Stomach smooth muscle (tissue), 2 donors: ENCODE data around the gene CYB5D1.

ENCODE experiments used
- H3K27ac ChIP-seq: one replicate; pipeline ENCODE4 v1.7.0; 2013; ENCODE audit warnings: mild to moderate bottlenecking, low read length, inconsistent platforms
- H3K27me3 ChIP-seq, 2 donors: one replicate each; pipeline ENCODE4 v1.7.0; 2013; ENCODE audit warnings: low read length in 2 of 2; ENCODE audit not compliant: insufficient read depth in 2 of 2, control insufficient read depth in 1 of 2
- H3K36me3 ChIP-seq, 2 donors: one replicate each; pipeline ENCODE4 v1.7.0; 2013; ENCODE audit warnings: low read length in 2 of 2; ENCODE audit not compliant: control insufficient read depth in 2 of 2, insufficient read depth in 2 of 2
- H3K4me1 ChIP-seq: one replicate; pipeline ENCODE4 v1.7.0; 2013; ENCODE audit warnings: low read length; ENCODE audit not compliant: control insufficient read depth, insufficient read depth
- H3K4me3 ChIP-seq, 2 donors: one replicate each; pipeline ENCODE4 v1.7.0; 2013; ENCODE audit warnings: low read length in 2 of 2
- H3K9ac ChIP-seq, 2 donors: one replicate each; pipeline ENCODE4 v1.7.0; 2013; ENCODE audit warnings: low read length in 2 of 2, mild to moderate bottlenecking in 1 of 2
- H3K9me3 ChIP-seq, 2 donors: one replicate each; pipeline ENCODE4 v1.7.0; 2013; ENCODE audit warnings: low read length in 2 of 2; ENCODE audit not compliant: control insufficient read depth in 2 of 2
- donor health status: healthy.
- donor health status: Pancreatic carcinoma.

The CYB5D1 gene

GRCh38 chr17:7853691-7854038, 4.1 kb upstream of the CYB5D1 start:
- H3K4me3 ChIP-seq = no peak overlapping the region
- no peak overlapping the region for H3K9ac ChIP-seq
- peaks cover 44% of the 10 kb centered on the region for H3K4me1 ChIP-seq
- no peaks in the 10 kb centered on the region for H3K27me3 ChIP-seq
- H3K9me3 ChIP-seq = no peaks in the 10 kb centered on the region
- H3K36me3 ChIP-seq = peaks cover 27 to 37% of the 10 kb centered on the region in 2 donors
- H3K27ac ChIP-seq = no peak overlapping the region

- H3K4me1 ChIP-seq = peaks cover 49% of the 10 kb centered on the region
- no peaks in the 10 kb centered on the region for H3K27me3 ChIP-seq
- H3K27ac ChIP-seq = no peak overlapping the region
- H3K9me3 ChIP-seq = no peaks in the 10 kb centered on the region
- no peak overlapping the region for H3K9ac ChIP-seq
- H3K36me3 ChIP-seq = peaks cover 25 to 35% of the 10 kb centered on the region in 2 donors
- peak overlapping the region in 1 of 2 donors; percentile 8 for H3K4me3 ChIP-seq
Observed at GRCh38 chr17:7854078-7854777, 3.6 kb upstream of the CYB5D1 start.

GRCh38 chr17:7854851-7855659, 2.7 kb upstream of the CYB5D1 start, which contains the start of gene TMEM88:
TSS of gene TMEM88 (plus strand) at chr17:7855066. CDS start at chr17:7855075, 9 bp downstream.
- H3K27me3 ChIP-seq = no peaks in the 10 kb centered on the region
- peak within 1 kb of the TSS in 1 of 2 donors; percentile 97 for H3K4me3 ChIP-seq
- H3K4me1 ChIP-seq = peaks cover 49% of the 10 kb centered on the region
- H3K9ac ChIP-seq = peak within 1 kb of the TSS in 1 of 2 donors; percentile 42
- H3K9me3 ChIP-seq = no peaks in the 10 kb centered on the region
- H3K27ac ChIP-seq = peak within 1 kb of the TSS; percentile 89
- H3K36me3 ChIP-seq = peaks cover 17 to 33% of the 10 kb centered on the region in 2 donors

DNA sequence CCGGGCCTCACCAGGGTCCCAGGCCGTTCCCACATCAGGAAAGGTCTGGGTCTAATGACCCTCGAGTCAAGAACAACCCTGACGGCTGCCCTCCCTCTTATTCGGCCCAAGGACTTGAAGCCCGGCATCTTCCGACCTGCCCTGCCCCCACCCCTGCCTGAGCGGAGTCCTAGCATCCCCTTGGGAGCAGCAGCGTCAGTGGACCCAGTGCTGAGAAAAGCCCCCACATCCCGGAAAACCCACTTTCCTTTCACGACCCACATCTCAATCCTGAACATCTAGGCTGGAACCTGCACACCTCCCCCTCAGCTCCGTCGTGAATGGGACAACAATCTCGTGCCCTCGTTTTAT, 2.2 kb upstream of the CYB5D1 start:
- peaks cover 17 to 27% of the 10 kb centered on the region in 2 donors for H3K36me3 ChIP-seq
- H3K9me3 ChIP-seq = no peaks in the 10 kb centered on the region
- H3K4me1 ChIP-seq = peaks cover 49% of the 10 kb centered on the region
- H3K27ac ChIP-seq = peak overlapping the region; percentile 89
- H3K27me3 ChIP-seq = no peaks in the 10 kb centered on the region
- peak overlapping the region in 1 of 2 donors; percentile 97 for H3K4me3 ChIP-seq
- no peak overlapping the region for H3K9ac ChIP-seq

DNA sequence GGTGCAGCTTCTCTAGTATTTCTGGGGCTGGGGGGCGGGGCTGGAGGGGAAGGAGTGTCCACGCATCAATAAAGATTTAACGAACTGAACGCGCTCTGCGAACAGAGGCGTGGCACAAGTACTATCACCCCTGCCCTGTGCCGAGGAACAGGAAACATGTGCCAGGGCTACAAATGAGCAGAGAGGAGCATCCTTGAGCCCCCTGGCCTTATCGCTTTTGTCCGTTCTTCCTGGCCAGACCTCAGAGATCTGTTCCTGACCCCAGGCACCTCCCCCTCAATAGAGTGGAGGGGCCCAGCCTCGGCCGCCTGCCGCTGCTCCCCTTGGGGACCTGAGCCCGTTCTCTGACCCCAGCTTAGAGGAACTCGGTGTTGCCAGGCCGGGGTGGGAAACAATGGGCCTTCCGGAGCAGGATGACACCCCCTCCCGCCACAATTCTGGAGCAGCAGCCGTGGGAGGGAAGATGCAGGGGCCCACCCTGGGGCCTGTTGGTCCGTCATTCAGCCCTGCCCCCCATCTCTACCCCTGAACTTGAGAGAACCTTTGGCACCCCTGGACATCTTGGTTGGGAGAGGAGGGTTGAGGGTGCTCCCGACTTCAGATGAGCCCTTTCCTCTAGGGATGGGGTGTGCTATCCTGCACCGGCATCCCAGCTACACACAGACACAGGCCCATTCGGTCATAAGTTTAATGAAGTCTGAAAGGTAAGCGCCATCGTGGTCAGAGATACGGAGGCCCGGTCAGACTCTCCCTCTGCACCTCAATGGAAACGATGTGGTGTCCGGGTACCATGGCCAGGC, 1.6 kb upstream of the CYB5D1 start:
- no peaks in the 10 kb centered on the region for H3K27me3 ChIP-seq
- peak overlapping the region; percentile 77 to 97 for H3K4me3 ChIP-seq
- H3K4me1 ChIP-seq = peaks cover 46% of the 10 kb centered on the region
- peak overlapping the region; percentile 89 for H3K27ac ChIP-seq
- H3K9me3 ChIP-seq = no peaks in the 10 kb centered on the region
- peaks cover 13 to 21% of the 10 kb centered on the region in 2 donors for H3K36me3 ChIP-seq
- peak overlapping the region; percentile 68 to 80 for H3K9ac ChIP-seq

- H3K27me3 ChIP-seq = no peaks in the 10 kb centered on the region
- H3K27ac ChIP-seq = peak within 1 kb of the TSS; percentile 89
- H3K9ac ChIP-seq = peak within 1 kb of the TSS; percentile 68 to 93
- H3K4me1 ChIP-seq = peaks cover 39% of the 10 kb centered on the region
- H3K9me3 ChIP-seq = no peaks in the 10 kb centered on the region
- H3K4me3 ChIP-seq = peak within 1 kb of the TSS; percentile 77 to 97
- peaks cover 13 to 15% of the 10 kb centered on the region in 2 donors for H3K36me3 ChIP-seq
Observed at GRCh38 chr17:7856811-7857712, 741 bp upstream of the CYB5D1 start, which contains the start of gene NAA38. TSS of gene NAA38 (minus strand) at chr17:7857559. CDS start at chr17:7857463, 96 bp downstream.

DNA sequence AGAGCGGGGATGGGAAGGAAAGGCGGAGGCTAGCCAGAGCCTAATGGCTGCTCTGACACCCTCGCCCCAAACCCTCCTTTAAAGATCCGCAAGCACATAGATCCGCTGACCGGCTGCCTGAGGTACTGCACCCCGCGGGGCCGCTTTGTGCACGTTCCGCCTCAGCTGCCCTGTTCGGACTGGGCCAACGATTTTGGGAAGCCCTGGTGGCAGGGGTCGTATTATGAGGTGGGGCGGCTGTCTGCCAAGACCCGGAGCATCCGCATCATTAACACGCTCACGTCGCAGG, 663 bp downstream of the CYB5D1 start:
- Histone ChIP-seq H3K36me3 (peaks cover 6 to 7% of the 10 kb centered on the region in 2 donors), H3K4me3 (peak overlapping the region; percentile 77 to 97), H3K27ac (peak overlapping the region; percentile 89), H3K27me3 (no peaks in the 10 kb centered on the region), H3K9me3 (no peaks in the 10 kb centered on the region), H3K9ac (peak overlapping the region; percentile 68 to 93), H3K4me1 (peaks cover 36% of the 10 kb centered on the region)

- Histone ChIP-seq H3K9ac (peak overlapping the region; percentile 68 to 93), H3K9me3 (no peaks in the 10 kb centered on the region), H3K27ac (peak overlapping the region; percentile 89), H3K4me3 (peak overlapping the region in 1 of 2 donors; percentile 97), H3K36me3 (peaks cover 6 to 7% of the 10 kb centered on the region in 2 donors), H3K4me1 (peaks cover 36% of the 10 kb centered on the region), H3K27me3 (no peaks in the 10 kb centered on the region)
Observed at GRCh38 chr17:7859028-7859427, 1.2 kb downstream of the CYB5D1 start.

DNA sequence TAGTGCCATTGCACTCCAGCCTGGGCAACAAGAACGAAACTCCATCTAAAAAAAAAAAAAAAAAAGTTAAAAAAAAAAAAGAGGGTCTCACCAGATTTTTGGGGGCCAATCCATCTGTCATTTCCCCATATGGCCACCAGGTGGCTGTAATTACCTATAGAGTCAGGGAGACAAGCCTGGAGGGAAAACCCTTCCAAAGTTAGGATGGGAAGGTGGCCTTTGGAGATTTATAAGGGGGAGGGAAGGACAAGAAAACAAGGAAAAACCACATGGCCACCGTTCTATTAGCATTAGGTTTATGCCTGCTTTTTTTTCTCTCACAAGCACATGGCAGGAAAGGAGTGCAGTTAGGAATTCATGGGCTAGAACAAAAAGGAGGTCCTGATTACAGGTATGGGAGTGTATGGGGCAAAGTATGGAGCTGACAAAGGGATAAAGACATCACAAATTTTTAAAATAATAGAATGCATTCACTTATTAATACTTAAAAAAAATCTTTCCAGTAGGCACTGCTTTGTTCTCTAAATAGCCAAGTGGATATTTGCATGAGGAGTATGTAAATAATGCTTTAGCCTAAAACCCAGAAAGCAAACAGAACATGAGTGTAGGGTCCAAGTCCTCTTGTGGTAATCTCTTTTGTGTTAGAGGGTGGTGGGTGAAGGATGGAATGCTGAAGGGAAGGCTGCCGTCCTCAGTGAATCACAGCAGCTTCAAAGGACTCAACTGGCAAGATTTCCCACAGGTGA, 5.1 kb downstream of the CYB5D1 start:
- no peak overlapping the region for H3K27ac ChIP-seq
- no peaks in the 10 kb centered on the region for H3K27me3 ChIP-seq
- H3K4me3 ChIP-seq = no peak overlapping the region
- no peaks in the 10 kb centered on the region for H3K9me3 ChIP-seq
- peak overlapping the region in 1 of 2 donors; percentile 13 for H3K9ac ChIP-seq
- peaks cover 13% of the 10 kb centered on the region for H3K4me1 ChIP-seq
- peaks cover 6 to 14% of the 10 kb centered on the region in 2 donors for H3K36me3 ChIP-seq
